Stimulated activated CD4-positive, alpha-beta T cell treated with anti-CD3 and anti-CD28 coated beads, TNF-alpha, amount 100 ng/mL, for 24 hours (primary cell): Measurements from ENCODE around the gene CD53.
"Not testable (repeated sequence)": the region's sequence is repeated elsewhere in the genome, so short reads cannot be mapped to it uniquely, and the experiment has no call there.

Experiments
- DNase-seq, 3 experiments: peaks; one replicate each; pipeline ENCODE4 v3.0.0-alpha.2; 2020; ENCODE audit warnings: low read depth in 3 of 3

CD53 gene

GRCh38 chr1:110916274-110916668 lies 43.3 kb downstream of the CD53 start:
- DNase-seq: no peak

- peak in 1 of 3 experiments; percentile 20 for DNase-seq
These were observed 43.8 kb downstream of the CD53 start for GRCh38 chr1:110916669-110917306.

GRCh38 chr1:110918016-110918415 lies 45.1 kb downstream of the CD53 start:
- no peak for DNase-seq

- no peak for DNase-seq
These were observed 49.0 kb downstream of the CD53 start for GRCh38 chr1:110921953-110922352.

- DNase-seq: no peak
These were observed 54.6 kb downstream of the CD53 start for GRCh38 chr1:110927484-110928075.

GRCh38 chr1:110928191-110928590 lies 55.2 kb downstream of the CD53 start:
- DNase-seq: no peak

- DNase-seq: no peak
These were observed 56.0 kb downstream of the CD53 start for GRCh38 chr1:110928904-110929303.

GRCh38 chr1:110931097-110931496 lies 58.1 kb downstream of the CD53 start:
- not testable (repeated sequence) for DNase-seq

- no peak for DNase-seq
These were observed 63.6 kb downstream of the CD53 start for GRCh38 chr1:110936567-110936966.

- DNase-seq: no peak
These were observed 71.9 kb downstream of the CD53 start for GRCh38 chr1:110944806-110945205.

GRCh38 chr1:110945626-110946025 lies 72.7 kb downstream of the CD53 start:
- DNase-seq: no peak

GRCh38 chr1:110948038-110948810 lies 75.3 kb downstream of the CD53 start:
- DNase-seq: no peak
